GM13977 (cell line): ENCODE results near the gene TTC28.
"Not testable (repeated sequence)": the region's sequence is repeated elsewhere in the genome, so short reads cannot be mapped to it uniquely, and the experiment has no call there.

ENCODE experiments used
- DNase-seq: peaks from one replicate; pipeline ENCODE4 v3.0.0; 2012; ENCODE audit warnings: low spot score
- CTCF ChIP-seq: IDR thresholded peaks from 2 replicates; pipeline ENCODE4 v1.5.1; 2012; ENCODE audit warnings: mild to moderate bottlenecking, control low read depth; ENCODE audit not compliant: insufficient read depth; ENCODE audit errors: extremely low read depth, missing control alignments
- in situ Hi-C: fragments of 300-500 bp; cut with MboI; formaldehyde crosslinking; loops from one replicate; pipeline ENCODE4 v1.12.0; 2022; ENCODE audit warnings: low sequenced_read_pairs, low pct_unique_long_range_greater_than_20kb, mixed read lengths, inconsistent platforms; ENCODE audit not compliant: unreplicated experiment

TTC28 gene

GRCh38 chr22:28179392-28179791 is 500.2 kb downstream of the TTC28 start:
- no peak for DNase-seq
- in situ Hi-C loops = no loop called here
- no peak for TF ChIP-seq CTCF

GRCh38 chr22:28175730-28176492 is 503.7 kb downstream of the TTC28 start:
- TF ChIP-seq CTCF = no peak
- in situ Hi-C loops = no loop called here
- DNase-seq = no peak

GRCh38 chr22:28174509-28174908 is 505.1 kb downstream of the TTC28 start:
- no peak for TF ChIP-seq CTCF
- in situ Hi-C loops = no loop called here
- no peak for DNase-seq

GRCh38 chr22:28172892-28173670 is 506.6 kb downstream of the TTC28 start:
- in situ Hi-C loops = no loop called here
- no peak for DNase-seq

GRCh38 chr22:28171712-28172111 is 507.9 kb downstream of the TTC28 start:
- no peak for DNase-seq
- in situ Hi-C loops = no loop called here
- no peak for TF ChIP-seq CTCF

More at GRCh38 chr22:28172892-28173670, 506.6 kb downstream of the TTC28 start:
- TF ChIP-seq CTCF = no peak

GRCh38 chr22:28171115-28171514 is 508.5 kb downstream of the TTC28 start:
- DNase-seq = no peak
- in situ Hi-C loops = no loop called here
- TF ChIP-seq CTCF = no peak

GRCh38 chr22:28169314-28169713 is 510.3 kb downstream of the TTC28 start:
- DNase-seq, in situ Hi-C loops: not testable (repeated sequence)
